Measurements from ENCODE around the gene ACSS1.

DNA sequence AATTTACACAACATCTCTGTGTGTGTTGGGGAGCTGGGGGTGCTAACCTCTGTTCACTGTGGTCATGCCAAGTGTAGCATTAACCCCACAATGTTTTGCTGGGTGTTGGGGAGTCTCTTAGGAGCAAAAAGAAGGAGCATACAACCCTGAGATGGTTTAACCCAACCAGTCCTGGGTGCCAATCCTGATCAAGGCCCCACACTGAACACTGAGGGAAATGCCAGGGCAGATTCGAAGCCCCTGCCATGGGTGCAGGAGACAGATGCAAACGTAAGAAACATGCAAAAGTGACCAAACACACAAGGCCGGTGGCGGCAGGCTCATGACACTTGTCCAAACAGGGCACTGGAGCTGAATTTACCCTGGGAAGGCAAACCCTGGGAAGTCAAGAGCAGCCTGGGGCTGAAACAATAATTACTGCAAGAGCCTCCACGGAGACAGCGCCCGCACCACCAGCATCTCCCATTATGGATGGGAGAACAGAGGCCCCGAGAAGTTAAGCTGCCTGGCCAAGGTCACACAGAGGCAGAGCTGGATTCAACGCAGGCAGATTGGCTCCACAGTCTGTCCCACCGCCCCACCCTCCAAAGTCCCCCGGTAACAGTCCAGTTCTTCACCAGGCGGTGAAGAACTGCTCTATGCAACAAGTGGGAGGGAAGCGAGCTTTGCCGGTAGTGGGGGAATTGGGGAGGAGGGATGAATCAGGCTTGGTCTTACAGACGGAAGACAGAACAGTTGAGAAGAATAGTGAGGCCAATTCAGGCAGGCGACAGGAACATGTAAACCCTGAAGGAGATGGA is 8.5 kb downstream of the ACSS1 start:
- TF ChIP-seq, protein P1, sequence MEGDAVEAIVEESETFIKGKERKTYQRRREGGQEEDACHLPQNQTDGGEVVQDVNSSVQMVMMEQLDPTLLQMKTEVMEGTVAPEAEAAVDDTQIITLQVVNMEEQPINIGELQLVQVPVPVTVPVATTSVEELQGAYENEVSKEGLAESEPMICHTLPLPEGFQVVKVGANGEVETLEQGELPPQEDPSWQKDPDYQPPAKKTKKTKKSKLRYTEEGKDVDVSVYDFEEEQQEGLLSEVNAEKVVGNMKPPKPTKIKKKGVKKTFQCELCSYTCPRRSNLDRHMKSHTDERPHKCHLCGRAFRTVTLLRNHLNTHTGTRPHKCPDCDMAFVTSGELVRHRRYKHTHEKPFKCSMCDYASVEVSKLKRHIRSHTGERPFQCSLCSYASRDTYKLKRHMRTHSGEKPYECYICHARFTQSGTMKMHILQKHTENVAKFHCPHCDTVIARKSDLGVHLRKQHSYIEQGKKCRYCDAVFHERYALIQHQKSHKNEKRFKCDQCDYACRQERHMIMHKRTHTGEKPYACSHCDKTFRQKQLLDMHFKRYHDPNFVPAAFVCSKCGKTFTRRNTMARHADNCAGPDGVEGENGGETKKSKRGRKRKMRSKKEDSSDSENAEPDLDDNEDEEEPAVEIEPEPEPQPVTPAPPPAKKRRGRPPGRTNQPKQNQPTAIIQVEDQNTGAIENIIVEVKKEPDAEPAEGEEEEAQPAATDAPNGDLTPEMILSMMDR (conservative IDR thresholded peaks at IDR 0.05; ENCODE audit: low read depth in 2 of 2): no peak
- TF ChIP-seq, protein P2, sequence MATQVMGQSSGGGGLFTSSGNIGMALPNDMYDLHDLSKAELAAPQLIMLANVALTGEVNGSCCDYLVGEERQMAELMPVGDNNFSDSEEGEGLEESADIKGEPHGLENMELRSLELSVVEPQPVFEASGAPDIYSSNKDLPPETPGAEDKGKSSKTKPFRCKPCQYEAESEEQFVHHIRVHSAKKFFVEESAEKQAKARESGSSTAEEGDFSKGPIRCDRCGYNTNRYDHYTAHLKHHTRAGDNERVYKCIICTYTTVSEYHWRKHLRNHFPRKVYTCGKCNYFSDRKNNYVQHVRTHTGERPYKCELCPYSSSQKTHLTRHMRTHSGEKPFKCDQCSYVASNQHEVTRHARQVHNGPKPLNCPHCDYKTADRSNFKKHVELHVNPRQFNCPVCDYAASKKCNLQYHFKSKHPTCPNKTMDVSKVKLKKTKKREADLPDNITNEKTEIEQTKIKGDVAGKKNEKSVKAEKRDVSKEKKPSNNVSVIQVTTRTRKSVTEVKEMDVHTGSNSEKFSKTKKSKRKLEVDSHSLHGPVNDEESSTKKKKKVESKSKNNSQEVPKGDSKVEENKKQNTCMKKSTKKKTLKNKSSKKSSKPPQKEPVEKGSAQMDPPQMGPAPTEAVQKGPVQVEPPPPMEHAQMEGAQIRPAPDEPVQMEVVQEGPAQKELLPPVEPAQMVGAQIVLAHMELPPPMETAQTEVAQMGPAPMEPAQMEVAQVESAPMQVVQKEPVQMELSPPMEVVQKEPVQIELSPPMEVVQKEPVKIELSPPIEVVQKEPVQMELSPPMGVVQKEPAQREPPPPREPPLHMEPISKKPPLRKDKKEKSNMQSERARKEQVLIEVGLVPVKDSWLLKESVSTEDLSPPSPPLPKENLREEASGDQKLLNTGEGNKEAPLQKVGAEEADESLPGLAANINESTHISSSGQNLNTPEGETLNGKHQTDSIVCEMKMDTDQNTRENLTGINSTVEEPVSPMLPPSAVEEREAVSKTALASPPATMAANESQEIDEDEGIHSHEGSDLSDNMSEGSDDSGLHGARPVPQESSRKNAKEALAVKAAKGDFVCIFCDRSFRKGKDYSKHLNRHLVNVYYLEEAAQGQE (IDR thresholded peaks at IDR 0.05; ENCODE audit: unreplicated experiment): no peak
- TF ChIP-seq, protein P3, sequence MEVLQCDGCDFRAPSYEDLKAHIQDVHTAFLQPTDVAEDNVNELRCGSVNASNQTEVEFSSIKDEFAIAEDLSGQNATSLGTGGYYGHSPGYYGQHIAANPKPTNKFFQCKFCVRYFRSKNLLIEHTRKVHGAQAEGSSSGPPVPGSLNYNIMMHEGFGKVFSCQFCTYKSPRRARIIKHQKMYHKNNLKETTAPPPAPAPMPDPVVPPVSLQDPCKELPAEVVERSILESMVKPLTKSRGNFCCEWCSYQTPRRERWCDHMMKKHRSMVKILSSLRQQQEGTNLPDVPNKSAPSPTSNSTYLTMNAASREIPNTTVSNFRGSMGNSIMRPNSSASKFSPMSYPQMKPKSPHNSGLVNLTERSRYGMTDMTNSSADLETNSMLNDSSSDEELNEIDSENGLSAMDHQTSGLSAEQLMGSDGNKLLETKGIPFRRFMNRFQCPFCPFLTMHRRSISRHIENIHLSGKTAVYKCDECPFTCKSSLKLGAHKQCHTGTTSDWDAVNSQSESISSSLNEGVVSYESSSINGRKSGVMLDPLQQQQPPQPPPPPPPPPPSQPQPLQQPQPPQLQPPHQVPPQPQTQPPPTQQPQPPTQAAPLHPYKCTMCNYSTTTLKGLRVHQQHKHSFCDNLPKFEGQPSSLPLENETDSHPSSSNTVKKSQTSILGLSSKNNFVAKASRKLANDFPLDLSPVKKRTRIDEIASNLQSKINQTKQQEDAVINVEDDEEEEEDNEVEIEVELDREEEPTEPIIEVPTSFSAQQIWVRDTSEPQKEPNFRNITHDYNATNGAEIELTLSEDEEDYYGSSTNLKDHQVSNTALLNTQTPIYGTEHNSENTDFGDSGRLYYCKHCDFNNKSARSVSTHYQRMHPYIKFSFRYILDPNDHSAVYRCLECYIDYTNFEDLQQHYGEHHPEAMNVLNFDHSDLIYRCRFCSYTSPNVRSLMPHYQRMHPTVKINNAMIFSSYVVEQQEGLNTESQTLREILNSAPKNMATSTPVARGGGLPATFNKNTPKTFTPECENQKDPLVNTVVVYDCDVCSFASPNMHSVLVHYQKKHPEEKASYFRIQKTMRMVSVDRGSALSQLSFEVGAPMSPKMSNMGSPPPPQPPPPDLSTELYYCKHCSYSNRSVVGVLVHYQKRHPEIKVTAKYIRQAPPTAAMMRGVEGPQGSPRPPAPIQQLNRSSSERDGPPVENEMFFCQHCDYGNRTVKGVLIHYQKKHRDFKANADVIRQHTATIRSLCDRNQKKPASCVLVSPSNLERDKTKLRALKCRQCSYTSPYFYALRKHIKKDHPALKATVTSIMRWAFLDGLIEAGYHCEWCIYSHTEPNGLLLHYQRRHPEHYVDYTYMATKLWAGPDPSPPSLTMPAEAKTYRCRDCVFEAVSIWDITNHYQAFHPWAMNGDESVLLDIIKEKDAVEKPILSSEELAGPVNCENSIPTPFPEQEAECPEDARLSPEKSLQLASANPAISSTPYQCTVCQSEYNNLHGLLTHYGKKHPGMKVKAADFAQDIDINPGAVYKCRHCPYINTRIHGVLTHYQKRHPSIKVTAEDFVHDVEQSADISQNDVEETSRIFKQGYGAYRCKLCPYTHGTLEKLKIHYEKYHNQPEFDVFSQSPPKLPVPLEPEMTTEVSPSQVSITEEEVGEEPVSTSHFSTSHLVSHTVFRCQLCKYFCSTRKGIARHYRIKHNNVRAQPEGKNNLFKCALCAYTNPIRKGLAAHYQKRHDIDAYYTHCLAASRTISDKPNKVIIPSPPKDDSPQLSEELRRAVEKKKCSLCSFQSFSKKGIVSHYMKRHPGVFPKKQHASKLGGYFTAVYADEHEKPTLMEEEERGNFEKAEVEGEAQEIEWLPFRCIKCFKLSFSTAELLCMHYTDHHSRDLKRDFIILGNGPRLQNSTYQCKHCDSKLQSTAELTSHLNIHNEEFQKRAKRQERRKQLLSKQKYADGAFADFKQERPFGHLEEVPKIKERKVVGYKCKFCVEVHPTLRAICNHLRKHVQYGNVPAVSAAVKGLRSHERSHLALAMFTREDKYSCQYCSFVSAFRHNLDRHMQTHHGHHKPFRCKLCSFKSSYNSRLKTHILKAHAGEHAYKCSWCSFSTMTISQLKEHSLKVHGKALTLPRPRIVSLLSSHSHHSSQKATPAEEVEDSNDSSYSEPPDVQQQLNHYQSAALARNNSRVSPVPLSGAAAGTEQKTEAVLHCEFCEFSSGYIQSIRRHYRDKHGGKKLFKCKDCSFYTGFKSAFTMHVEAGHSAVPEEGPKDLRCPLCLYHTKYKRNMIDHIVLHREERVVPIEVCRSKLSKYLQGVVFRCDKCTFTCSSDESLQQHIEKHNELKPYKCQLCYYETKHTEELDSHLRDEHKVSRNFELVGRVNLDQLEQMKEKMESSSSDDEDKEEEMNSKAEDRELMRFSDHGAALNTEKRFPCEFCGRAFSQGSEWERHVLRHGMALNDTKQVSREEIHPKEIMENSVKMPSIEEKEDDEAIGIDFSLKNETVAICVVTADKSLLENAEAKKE (CRISPR knock-in tag; IDR thresholded peaks at IDR 0.05): no peak
- TF ChIP-seq, protein P4, sequence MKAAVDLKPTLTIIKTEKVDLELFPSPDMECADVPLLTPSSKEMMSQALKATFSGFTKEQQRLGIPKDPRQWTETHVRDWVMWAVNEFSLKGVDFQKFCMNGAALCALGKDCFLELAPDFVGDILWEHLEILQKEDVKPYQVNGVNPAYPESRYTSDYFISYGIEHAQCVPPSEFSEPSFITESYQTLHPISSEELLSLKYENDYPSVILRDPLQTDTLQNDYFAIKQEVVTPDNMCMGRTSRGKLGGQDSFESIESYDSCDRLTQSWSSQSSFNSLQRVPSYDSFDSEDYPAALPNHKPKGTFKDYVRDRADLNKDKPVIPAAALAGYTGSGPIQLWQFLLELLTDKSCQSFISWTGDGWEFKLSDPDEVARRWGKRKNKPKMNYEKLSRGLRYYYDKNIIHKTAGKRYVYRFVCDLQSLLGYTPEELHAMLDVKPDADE (IDR thresholded peaks at IDR 0.05): no peak
- TF ChIP-seq EZH2 (IDR thresholded peaks at IDR 0.05; ENCODE audit: low read depth, unreplicated experiment) (no peak), JUNB (IDR thresholded peaks at IDR 0.05; ENCODE audit: unreplicated experiment) (no peak), ZNF331 (CRISPR knock-in tag; IDR thresholded peaks at IDR 0.05; ENCODE audit: low read depth) (no peak), CREB1 (CRISPR knock-in tag; IDR thresholded peaks at IDR 0.05; ENCODE audit: low read depth) (no peak), POLR2AphosphoS5 (IDR thresholded peaks at IDR 0.05; ENCODE audit: low read depth) (no peak), ZNF114 (CRISPR knock-in tag; IDR thresholded peaks at IDR 0.05) (no peak)
